H1 (cell line): Measurements from ENCODE around the gene PRKCH. TPM values are rescaled to one million over a fixed set of nuclear protein-coding genes. Genes with fewer than 3 reads are reported as not detected.

Experiments used
- TCF12 ChIP-seq: IDR thresholded peaks from 2 replicates; pipeline ENCODE4 v1.6.1; 2011; ENCODE audit warnings: low read depth, mild to moderate bottlenecking, low read length
- polyA plus RNA-seq, 7 experiments: library from polyadenylated mRNA; depleted of rRNA in 3 of 7; stranded (reverse) in 5 of 7; unstranded in 2 of 7; fragments of >200 nt in 5 of 7; fragments of 200-250 nt in 2 of 7; gene quantifications; 1 replicate in 5 of 7; 2 replicates in 1 of 7; 4 replicates in 1 of 7; pipeline versions ENCODE4 v1.2.1 to v1.2.3, GENCODE V29; 2011 to 2013; ENCODE audit warnings: missing spikeins in 2 of 7, mixed read lengths in 2 of 7
- total RNA-seq: library from RNA; stranded (reverse); fragmentation: NEBNext Ultra II Directional; extraction: Animal tissue kit (Norgen Biotek cat#: 25700); gene quantifications from 2 replicates; pipeline ENCODE4 v1.2.1, GENCODE V29; 2021

PRKCH gene
- total and polyA plus RNA-seq, 2 of the 8 experiments (the other 6 are each of a cell fraction or from before 2014, with no cell fraction given): 6.4 to 7.0 TPM

DNA sequence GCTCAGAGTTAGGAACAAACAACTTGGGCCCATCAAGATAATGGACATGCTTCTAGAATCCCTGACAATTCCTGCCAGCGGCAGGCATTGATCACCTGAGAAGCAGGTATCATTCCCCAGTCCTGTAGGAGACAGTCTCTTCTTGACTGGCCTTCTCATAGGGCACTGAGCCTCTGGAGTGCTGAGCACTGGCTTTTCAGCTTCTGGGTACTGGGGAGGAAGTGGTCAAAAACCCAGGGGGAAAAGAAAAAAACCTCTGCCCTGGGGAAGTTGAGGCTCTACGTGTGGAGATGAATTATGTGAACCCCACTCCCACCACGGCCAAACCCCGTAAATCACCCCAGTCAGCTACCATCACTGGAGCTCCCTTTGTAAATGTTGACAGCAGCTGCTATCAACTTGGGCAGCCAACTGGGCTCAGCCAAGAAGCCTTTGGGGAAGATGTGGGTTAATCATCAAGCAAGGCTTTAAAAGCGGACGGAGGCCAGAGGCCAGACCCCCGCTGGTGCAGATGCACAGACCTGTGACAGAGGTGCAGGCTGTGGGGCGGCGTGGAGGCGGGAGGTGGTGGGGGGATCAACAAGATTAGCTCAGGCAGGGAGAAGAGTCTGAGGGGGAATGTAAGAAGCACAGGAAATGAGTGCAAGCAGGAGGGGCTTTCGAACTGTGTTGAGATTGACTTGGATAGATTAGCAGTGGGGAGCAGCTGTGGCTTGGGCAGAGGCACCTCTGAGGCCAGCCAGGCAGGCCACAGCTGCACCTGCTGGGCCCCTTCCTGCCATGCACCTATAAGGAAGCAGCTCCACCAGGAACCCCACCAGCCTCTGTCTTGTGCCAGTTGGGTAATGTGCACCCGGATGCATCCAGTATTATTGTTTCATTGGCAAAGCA lies 268.6 kb downstream of the PRKCH start (continued):
- TF ChIP-seq TCF12: no peak
